ENCODE data around the gene PDE9A.

GRCh38 chr21:42633858-42634257 is 19.6 kb upstream of the PDE9A start:
- TF ChIP-seq CTCF (IDR thresholded peaks at IDR 0.05 in 8 of 11, conservative IDR thresholded peaks at IDR 0.05 in 3 of 11) = no peak
- TF ChIP-seq POLR2AphosphoS5 (IDR thresholded peaks at IDR 0.05) = no peak
- no peak for TF ChIP-seq POLR2A (IDR thresholded peaks at IDR 0.05)

All from spleen (tissue), 7 donors.